HCT116 (cell line): ENCODE data around the gene CYP11A1. TPM values are rescaled to one million over a fixed set of nuclear protein-coding genes. Genes with fewer than 3 reads are reported as not detected.

Experiments
- ATAC-seq: fragments of 200-7000 bp; cut with Tn5 transposase; 2 replicates; pipeline ENCODE4 v1.9.1; 2020; ENCODE audit warnings: mild to moderate bottlenecking, moderate library complexity
- BruUV-seq: library from RNA; stranded (reverse); fragments of 400-500 nt; replicated peaks from 2 replicates; lab custom pipeline; 2021; lab: Mats Ljungman, UMichigan
- CTCF ChIA-PET: fragments of 300-600 bp; sonication (Branson Sonifier 250); formaldehyde crosslinking; loops from one replicate; lab custom pipeline; 2021; ENCODE audit warnings: antibody characterized with exemption; lab: Charles Lee
- POLR2A ChIA-PET: fragments of 300-600, 350-600 bp; sonication (Branson Sonifier 250); formaldehyde crosslinking; loops from one replicate; lab custom pipeline; 2021; ENCODE audit warnings: antibody characterized with exemption; lab: Charles Lee
- RAD21 ChIA-PET, 2 experiments: fragments of 300-600 bp; sonication (Branson Sonifier 250); formaldehyde crosslinking; loops; one replicate each; lab custom pipeline; 2023; ENCODE audit warnings: low total read pairs in 2 of 2; ENCODE audit not compliant: uncharacterized antibody in 2 of 2, unreplicated experiment in 2 of 2, low non-redundant PET in 1 of 2; lab: Charles Lee
- DNase-seq: peaks from one replicate; pipeline ENCODE4 v3.0.0-alpha.2; 2010; ENCODE audit warnings: low read depth, low spot score
- H2AFZ ChIP-seq: fragments of 200-600 bp; shearing (Covaris generic), sonication (generic); 2 replicates; pipeline ENCODE4 v1.6.1; 2017; ENCODE audit warnings: low read depth, mixed run types, mixed read lengths, antibody characterized with exemption, low read length; ENCODE audit not compliant: poor library complexity, severe bottlenecking
- H3K27ac ChIP-seq: 2 replicates; pipeline ENCODE4 v1.5.1; 2012; ENCODE audit warnings: low read depth, low read length
- H3K27me3 ChIP-seq: fragments of 200-600 bp; sonication (generic); 2 replicates; pipeline ENCODE4 v1.6.1; 2016; ENCODE audit warnings: mixed run types, low read length, mixed read lengths; ENCODE audit not compliant: insufficient read depth
- H3K36me3 ChIP-seq, 2 experiments: fragments of 200-500 bp in 1 of 2; fragments of 200-600 bp in 1 of 2; sonication (Bioruptor generic) in 1 of 2; sonication (generic) in 1 of 2; 2 replicates each; pipeline versions ENCODE4 v1.5.1 to v1.6.1; 2014 to 2016; ENCODE audit warnings: low read length in 2 of 2, inconsistent platforms in 1 of 2, mixed read lengths in 1 of 2, mixed run types in 1 of 2; ENCODE audit not compliant: insufficient read depth in 2 of 2, control insufficient read depth in 1 of 2
- H3K4me1 ChIP-seq, 2 experiments: fragments of 200-600 bp in 1 of 2; sonication (generic) in 1 of 2; 2 replicates each; pipeline versions ENCODE4 v1.5.1 to v1.6.1; 2012 to 2017; ENCODE audit warnings: low read length in 2 of 2, inconsistent platforms in 1 of 2, mild to moderate bottlenecking in 1 of 2, mixed read lengths in 1 of 2, mixed run types in 1 of 2, moderate library complexity in 1 of 2; ENCODE audit not compliant: insufficient read depth in 2 of 2, control insufficient read depth in 1 of 2
- H3K4me2 ChIP-seq: fragments of 200-600 bp; sonication (generic); 2 replicates; pipeline ENCODE4 v1.6.1; 2017; ENCODE audit warnings: mixed run types, low read length, mixed read lengths
- H3K4me3 ChIP-seq, 2 experiments: fragments of 200-600 bp in 1 of 2; sonication (generic) in 1 of 2; replicated peaks in 1 of 2; 2 replicates each; pipeline ENCODE4 v1.5.1; 2011 to 2016; ENCODE audit warnings: low read length in 2 of 2, control low read depth in 1 of 2, low read depth in 1 of 2, mild to moderate bottlenecking in 1 of 2, mixed read lengths in 1 of 2, mixed run types in 1 of 2
- H3K79me2 ChIP-seq: fragments of 200-600 bp; sonication (generic); 2 replicates; pipeline ENCODE4 v1.6.1; 2017; ENCODE audit warnings: mild to moderate bottlenecking, mixed run types, low read length, moderate library complexity, mixed read lengths; ENCODE audit not compliant: insufficient read depth
- H3K9ac ChIP-seq: fragments of 200-600 bp; sonication (generic); 2 replicates; pipeline ENCODE4 v1.6.1; 2016; ENCODE audit warnings: low read length, mixed read lengths
- H3K9me2 ChIP-seq: fragments of 200-600 bp; sonication (generic), shearing (Covaris generic); 2 replicates; pipeline ENCODE4 v1.6.1; 2017; ENCODE audit warnings: mixed run types, mild to moderate bottlenecking, moderate library complexity; ENCODE audit not compliant: insufficient read depth
- H3K9me3 ChIP-seq, 2 experiments: fragments of 200-500 bp in 1 of 2; fragments of 200-600 bp in 1 of 2; sonication (Bioruptor generic) in 1 of 2; sonication (generic) in 1 of 2; 2 replicates each; pipeline ENCODE4 v1.6.1; 2014 to 2017; ENCODE audit warnings: low read length in 2 of 2, mixed read lengths in 2 of 2, inconsistent platforms in 1 of 2, low read depth in 1 of 2, mild to moderate bottlenecking in 1 of 2, mixed run types in 1 of 2, moderate library complexity in 1 of 2; ENCODE audit not compliant: control insufficient read depth in 1 of 2, insufficient read depth in 1 of 2
- H4K20me1 ChIP-seq: fragments of 200-600 bp; sonication (generic), shearing (Covaris generic); 2 replicates; pipeline ENCODE4 v1.6.1; 2017; ENCODE audit warnings: mixed run types, mild to moderate bottlenecking, moderate library complexity; ENCODE audit not compliant: insufficient read depth
- CBX3 ChIP-seq: IDR thresholded peaks from 2 replicates; pipeline ENCODE4 v1.6.1; 2012; ENCODE audit warnings: low read depth
- ELF1 ChIP-seq: IDR thresholded peaks from 2 replicates; pipeline ENCODE4 v1.6.1; 2012; ENCODE audit warnings: low read depth, borderline replicate concordance
- EZH2phosphoT487 ChIP-seq: fragments of 200-600 bp; IDR thresholded peaks from 2 replicates; pipeline ENCODE4 v1.6.1; 2018; ENCODE audit warnings: antibody characterized with exemption, borderline replicate concordance
- POLR2A ChIP-seq: IDR thresholded peaks from 2 replicates; pipeline ENCODE4 v1.7.0; 2011; ENCODE audit warnings: borderline replicate concordance; ENCODE audit not compliant: insufficient read depth, insufficient read length; ENCODE audit errors: extremely low read depth
- POLR2AphosphoS5 ChIP-seq: IDR thresholded peaks from 2 replicates; pipeline ENCODE4 v1.6.1; 2011; ENCODE audit warnings: mild to moderate bottlenecking, low read depth, low read length, moderate library complexity
- SIN3A ChIP-seq: IDR thresholded peaks from 2 replicates; pipeline ENCODE4 v1.6.1; 2012; ENCODE audit warnings: low read depth
- intact Hi-C: fragments of 100-400 bp; cut with micrococcal nuclease; formaldehyde crosslinking; loops from 2 replicates; pipeline ENCODE4 v1.10.0; 2022
- total RNA-seq: library from RNA; stranded (reverse); gene quantifications from one replicate; pipeline ENCODE4 v1.2.1, GENCODE V29; 2021; ENCODE audit not compliant: unreplicated experiment
- TF ChIP-seq, protein P1 (sequence below), 3 experiments: fragments of 200-600 bp in 1 of 3; sonication (generic) in 1 of 3; IDR thresholded peaks in 2 of 3; conservative IDR thresholded peaks in 1 of 3; 2 replicates each; pipeline ENCODE4 v1.5.1; 2012 to 2017; ENCODE audit warnings: low read depth in 2 of 3, low read length in 2 of 3, antibody characterized with exemption in 1 of 3, borderline replicate concordance in 1 of 3, control low read depth in 1 of 3, mild to moderate bottlenecking in 1 of 3, mixed read lengths in 1 of 3, mixed run types in 1 of 3, moderate library complexity in 1 of 3; ENCODE audit not compliant: insufficient read depth in 1 of 3

The CYP11A1 gene
- total RNA-seq, 1 experiment from 2014 or later: 0.57 TPM

DNA sequence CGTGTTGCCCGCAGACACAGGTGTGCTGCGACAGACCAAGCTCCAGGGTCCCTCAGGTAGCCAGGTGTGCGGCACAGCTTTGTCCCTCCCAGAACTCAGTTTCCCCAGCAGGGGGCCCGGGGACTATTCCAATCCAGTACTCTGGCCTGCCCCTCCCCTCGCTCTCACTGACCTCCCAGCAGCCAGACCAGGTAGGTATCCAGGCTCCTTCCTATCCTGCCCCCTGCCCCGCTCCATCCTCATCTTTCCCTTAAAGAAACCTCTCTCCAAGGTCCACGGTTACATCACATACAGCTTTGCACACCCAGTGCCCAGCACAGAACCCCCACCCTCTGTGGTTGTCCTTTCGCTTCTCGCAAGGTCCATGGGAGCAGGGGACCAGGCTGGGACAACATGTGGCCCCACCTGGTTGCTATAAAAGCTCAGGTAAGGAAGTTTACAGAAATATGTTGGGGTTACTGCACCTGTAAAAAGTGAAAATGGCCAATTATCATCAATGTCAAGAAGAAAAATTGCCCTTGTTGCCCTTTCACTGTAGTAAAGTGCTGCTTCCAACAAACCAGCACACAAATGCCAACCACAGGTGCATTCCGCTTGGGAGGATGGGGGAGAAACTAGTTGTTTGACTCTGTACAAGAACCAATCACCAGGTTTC, 7.3 kb upstream of the CYP11A1 start:
- Histone ChIP-seq H3K4me3 (peak overlapping the region; percentile 54 to 56), H2AFZ (peak overlapping the region; percentile 19), H4K20me1 (no peaks in the 10 kb centered on the region), H3K4me1 (peaks cover 10 to 24% of the 10 kb centered on the region in 2 experiments; a peak in 3 of 4 replicates), H3K9ac (0 out of 2 replicates have a peak overlapping the region, but pooled peaks have one; percentile 39)
- intact Hi-C loops: loop anchor here (1.0 to 10.0 kb wide), 6 partner anchors 64 to 610 kb away; no protein-coding TSS in a partner anchor
- BruUV-seq: no TSS peak
- no peak for TF ChIP-seq ELF1
- TF ChIP-seq, protein P1, sequence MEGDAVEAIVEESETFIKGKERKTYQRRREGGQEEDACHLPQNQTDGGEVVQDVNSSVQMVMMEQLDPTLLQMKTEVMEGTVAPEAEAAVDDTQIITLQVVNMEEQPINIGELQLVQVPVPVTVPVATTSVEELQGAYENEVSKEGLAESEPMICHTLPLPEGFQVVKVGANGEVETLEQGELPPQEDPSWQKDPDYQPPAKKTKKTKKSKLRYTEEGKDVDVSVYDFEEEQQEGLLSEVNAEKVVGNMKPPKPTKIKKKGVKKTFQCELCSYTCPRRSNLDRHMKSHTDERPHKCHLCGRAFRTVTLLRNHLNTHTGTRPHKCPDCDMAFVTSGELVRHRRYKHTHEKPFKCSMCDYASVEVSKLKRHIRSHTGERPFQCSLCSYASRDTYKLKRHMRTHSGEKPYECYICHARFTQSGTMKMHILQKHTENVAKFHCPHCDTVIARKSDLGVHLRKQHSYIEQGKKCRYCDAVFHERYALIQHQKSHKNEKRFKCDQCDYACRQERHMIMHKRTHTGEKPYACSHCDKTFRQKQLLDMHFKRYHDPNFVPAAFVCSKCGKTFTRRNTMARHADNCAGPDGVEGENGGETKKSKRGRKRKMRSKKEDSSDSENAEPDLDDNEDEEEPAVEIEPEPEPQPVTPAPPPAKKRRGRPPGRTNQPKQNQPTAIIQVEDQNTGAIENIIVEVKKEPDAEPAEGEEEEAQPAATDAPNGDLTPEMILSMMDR (IDR thresholded peaks at IDR 0.05 in 2 of 3, conservative IDR thresholded peaks at IDR 0.05 in 1 of 3; ENCODE audit: borderline replicate concordance in 1 of 3, insufficient read depth in 1 of 3, low read depth in 2 of 3, low read length in 2 of 3): peak in 1 of 3 experiments; percentile 34; a peak in 2 of 6 replicates
- TF ChIP-seq POLR2A: no peak
- TF ChIP-seq CBX3: no peak
- no peak for TF ChIP-seq POLR2AphosphoS5
- no peak for TF ChIP-seq EZH2phosphoT487
- no peak for TF ChIP-seq SIN3A
- TF ChIP-seq, all 23 proteins: peak for 1
- POLR2A ChIA-PET: no interaction called here
- RAD21 ChIA-PET: interaction anchor here in 1 of 2 experiments (0.9 to 1.0 kb wide), 2 partner anchors 64 to 257 kb away, joined by 4 to 5 read pairs; no protein-coding TSS in a partner anchor
- H3K27ac ChIP-seq: peak overlapping the region; percentile 57; the same call in 1 of the 2 replicates
- H3K9me3 ChIP-seq: no peaks in the 10 kb centered on the region
- H3K9me2 ChIP-seq: no peaks in the 10 kb centered on the region
- H3K79me2 ChIP-seq: no peaks in the 10 kb centered on the region
- CTCF ChIA-PET: interaction anchor here (0.6 to 3.7 kb wide), 20 partner anchors 10 to 394 kb away, joined by 3 to 26 read pairs (median 4); partner anchors contain the start of gene UBL7
- ATAC-seq (peak; percentile 52), DNase-seq (no peak)
- peak overlapping the region; percentile 86 for H3K4me2 ChIP-seq
- H3K36me3 ChIP-seq: no peaks in the 10 kb centered on the region
- peaks cover 14% of the 10 kb centered on the region for H3K27me3 ChIP-seq
